GM21825 (cell line): ENCODE measurements around the gene APEX2.
"Not testable (repeated sequence)": the region's sequence is repeated elsewhere in the genome, so short reads cannot be mapped to it uniquely, and the experiment has no call there.

ENCODE experiments used
- ATAC-seq: cut with Tn5 transposase; IDR thresholded peaks from one replicate; pipeline ENCODE4 v1.9.1; 2021; ENCODE audit warnings: mild to moderate bottlenecking, moderate library complexity; ENCODE audit not compliant: unreplicated experiment

The APEX2 gene

GRCh38 chrX:54999717-55000598, at the start of gene APEX2:
APEX2 (plus strand) TSS chrX:55000363; CDS start chrX:55000423, 60 bp downstream.
- ATAC-seq, result peak; percentile 86

GRCh38 chrX:54950730-54951375, 49.3 kb upstream of the APEX2 start:
- ATAC-seq, result no peak

- ATAC-seq, result no peak
Measured at GRCh38 chrX:54961750-54962149, 38.4 kb upstream of the APEX2 start.

- ATAC-seq, result no peak
Measured at GRCh38 chrX:54964766-54965497, 35.2 kb upstream of the APEX2 start.

GRCh38 chrX:54977387-54977786, 22.8 kb upstream of the APEX2 start:
- ATAC-seq, result no peak

- no peak for ATAC-seq
Measured at GRCh38 chrX:54978448-54978847, 21.7 kb upstream of the APEX2 start.

- no peak for ATAC-seq
Measured at GRCh38 chrX:54979432-54979831, 20.7 kb upstream of the APEX2 start.

- ATAC-seq, result no peak
Measured at GRCh38 chrX:54980334-54980733, 19.8 kb upstream of the APEX2 start.

GRCh38 chrX:54983306-54983705, 16.9 kb upstream of the APEX2 start:
- ATAC-seq, result not testable (repeated sequence)

- no peak for ATAC-seq
Measured at GRCh38 chrX:54991706-54992105, 8.5 kb upstream of the APEX2 start.

- no peak for ATAC-seq
Measured at GRCh38 chrX:54992911-54993622, 7.1 kb upstream of the APEX2 start.

GRCh38 chrX:54994099-54994498, 6.1 kb upstream of the APEX2 start, which contains the start of gene PFKFB1:
PFKFB1 (minus strand) TSS chrX:54994188; CDS start chrX:54994007, 181 bp downstream.
- no peak for ATAC-seq

- no peak for ATAC-seq
Measured at GRCh38 chrX:54994668-54995351, 5.4 kb upstream of the APEX2 start.

GRCh38 chrX:54995621-54996020, 4.5 kb upstream of the APEX2 start:
- no peak for ATAC-seq

GRCh38 chrX:55004231-55004630, 4.1 kb downstream of the APEX2 start:
- ATAC-seq, result no peak

GRCh38 chrX:55005256-55005655, 5.1 kb downstream of the APEX2 start:
- ATAC-seq, result no peak

GRCh38 chrX:55006827-55007621, 6.9 kb downstream of the APEX2 start:
- ATAC-seq, result no peak

GRCh38 chrX:55007656-55008055, 7.5 kb downstream of the APEX2 start:
- ATAC-seq, result no peak

GRCh38 chrX:55008571-55009358, 8.6 kb downstream of the APEX2 start:
- ATAC-seq, result no peak
